ENCODE measurements around the gene FXYD6.

GRCh38 chr11:117888139-117888566 is 11.7 kb upstream of the FXYD6 start:
- TF ChIP-seq CTCF (IDR thresholded peaks at IDR 0.05) (no peak), CHD2 (IDR thresholded peaks at IDR 0.05; ENCODE audit: low read length, partially characterized antibody) (no peak), NFIC (IDR thresholded peaks at IDR 0.05; ENCODE audit: borderline replicate concordance) (no peak), SIN3A (IDR thresholded peaks at IDR 0.05; ENCODE audit: borderline replicate concordance, low read depth, low read length) (no peak), YY1 (IDR thresholded peaks at IDR 0.05; ENCODE audit: low read depth) (no peak), RAD21 (IDR thresholded peaks at IDR 0.05; ENCODE audit: low read length) (no peak), EZH2phosphoT487 (IDR thresholded peaks at IDR 0.05; ENCODE audit: borderline replicate concordance, low read depth) (no peak), IRF3 (IDR thresholded peaks at IDR 0.05; ENCODE audit: low read depth, low read length) (no peak)
